Spleen (tissue), 11 donors: ENCODE data around the gene RASA3. TPM values are rescaled to one million over a fixed set of nuclear protein-coding genes. Genes with fewer than 3 reads are reported as not detected.

ENCODE experiments used
- DNase-seq: peaks from one replicate; pipeline ENCODE4 v3.0.0-alpha.2; 2020
- H3K27ac ChIP-seq, 8 donors: fragments of 200-600 bp; sonication (generic) in 7 of 8; 1 replicate in 4 of 8; 2 replicates in 4 of 8; pipeline versions ENCODE4 v1.5.0 to v1.8.0; 2016 to 2021; ENCODE audit warnings: inconsistent platforms in 4 of 8, mild to moderate bottlenecking in 4 of 8, moderate library complexity in 1 of 8
- H3K27me3 ChIP-seq, 7 donors: fragments of 200-600 bp; sonication (generic) in 6 of 7; replicated peaks in 1 of 7; 1 replicate in 4 of 7; 2 replicates in 3 of 7; pipeline versions ENCODE4 v1.5.0 to v1.8.0; 2016 to 2021; ENCODE audit warnings: inconsistent platforms in 3 of 7, mild to moderate bottlenecking in 1 of 7
- H3K36me3 ChIP-seq, 6 donors: fragments of 200-600 bp; sonication (generic) in 5 of 6; 1 replicate in 4 of 6; 2 replicates in 2 of 6; pipeline versions ENCODE4 v1.5.0 to v1.8.0; 2016 to 2021; ENCODE audit warnings: inconsistent platforms in 2 of 6
- H3K4me1 ChIP-seq, 6 donors: fragments of 200-600 bp; sonication (generic) in 5 of 6; 1 replicate in 3 of 6; 2 replicates in 3 of 6; pipeline versions ENCODE4 v1.5.0 to v1.8.0; 2016 to 2021; ENCODE audit warnings: inconsistent platforms in 3 of 6
- H3K4me3 ChIP-seq, 8 donors: fragments of 200-600 bp; sonication (generic) in 7 of 8; 1 replicate in 4 of 8; 2 replicates in 4 of 8; pipeline versions ENCODE4 v1.5.0 to v1.8.0; 2016 to 2021; ENCODE audit warnings: inconsistent platforms in 4 of 8, mild to moderate bottlenecking in 4 of 8, moderate library complexity in 2 of 8
- H3K9me3 ChIP-seq, 8 donors: fragments of 200-600 bp; sonication (generic) in 7 of 8; 1 replicate in 4 of 8; 2 replicates in 4 of 8; pipeline versions ENCODE4 v1.5.0 to v1.8.0; 2016 to 2021; ENCODE audit warnings: inconsistent platforms in 4 of 8
- POLR2A ChIP-seq, 3 donors: fragments of 450-650 bp; IDR thresholded peaks; one replicate each; pipeline ENCODE4 v1.5.1; 2017; ENCODE audit warnings: antibody characterized with exemption in 3 of 3, mild to moderate bottlenecking in 1 of 3
- POLR2AphosphoS5 ChIP-seq, 3 donors: sonication (generic); formaldehyde crosslinking; IDR thresholded peaks; one replicate each; pipeline ENCODE4 v1.5.1; 2017; ENCODE audit warnings: antibody characterized with exemption in 3 of 3
- WGBS, 5 donors: extraction: QIAGEN DNeasy Blood & Tissue Kit in 3 of 5; methylation state at CpG; one replicate each; pipeline versions ENCODE4 v1.1.5 to v1.1.7; 2013 to 2018; 5-methylcytosine and 5-hydroxymethylcytosine counted together
- intact Hi-C: fragments of 100-400 bp; cut with DNase I; formaldehyde crosslinking; loops from one replicate; pipeline ENCODE4 v1.15.0; 2023; ENCODE audit warnings: low total_unique reads
- polyA plus RNA-seq, 3 donors: library from polyadenylated mRNA; stranded (reverse); fragments of 200-250 nt; gene quantifications; one replicate each; pipeline ENCODE4 v1.2.1, GENCODE V29; 2013
- total RNA-seq, 7 donors: library from RNA; depleted of rRNA in 3 of 7; stranded (reverse); fragments of >200 nt in 3 of 7; fragmentation: NEBNext Ultra II Directional in 4 of 7; extraction: Animal tissue kit (Norgen Biotek cat#: 25700) in 4 of 7; gene quantifications; one replicate each; pipeline versions ENCODE4 v1.1.0 to v1.2.1, GENCODE V29; 2016 to 2021
- TF ChIP-seq, protein P1 (sequence below), 11 experiments: fragments of 200-600 bp in 7 of 11; fragments of 450-650 bp in 4 of 11; sonication (generic) in 4 of 11; IDR thresholded peaks in 8 of 11; conservative IDR thresholded peaks in 3 of 11; 1 replicate in 7 of 11; 2 replicates in 4 of 11; pipeline versions ENCODE4 v1.4.0 to v1.8.0; 2016 to 2021; ENCODE audit warnings: antibody characterized with exemption in 11 of 11, inconsistent platforms in 4 of 11, mild to moderate bottlenecking in 1 of 11
- donor health status: healthy with polysubstance abuse.
- donor health status: DM: no; HTN: no; CAD: no; lungs with moderate emphysema.
- donor health status: DM: no; HTN: no; CAD: no.
- donor health status: Bipolar disorder and iron deficiency.
- donor health status: healthy.
- donor health status: DM: no; HTN: no; CAD: no.
- donor health status: DM: yes; HTN: yes; CAD: no.

The RASA3 gene
- total and polyA plus RNA-seq, 10 donors, result 11.7 to 52.8 (median 47.7) TPM

DNA sequence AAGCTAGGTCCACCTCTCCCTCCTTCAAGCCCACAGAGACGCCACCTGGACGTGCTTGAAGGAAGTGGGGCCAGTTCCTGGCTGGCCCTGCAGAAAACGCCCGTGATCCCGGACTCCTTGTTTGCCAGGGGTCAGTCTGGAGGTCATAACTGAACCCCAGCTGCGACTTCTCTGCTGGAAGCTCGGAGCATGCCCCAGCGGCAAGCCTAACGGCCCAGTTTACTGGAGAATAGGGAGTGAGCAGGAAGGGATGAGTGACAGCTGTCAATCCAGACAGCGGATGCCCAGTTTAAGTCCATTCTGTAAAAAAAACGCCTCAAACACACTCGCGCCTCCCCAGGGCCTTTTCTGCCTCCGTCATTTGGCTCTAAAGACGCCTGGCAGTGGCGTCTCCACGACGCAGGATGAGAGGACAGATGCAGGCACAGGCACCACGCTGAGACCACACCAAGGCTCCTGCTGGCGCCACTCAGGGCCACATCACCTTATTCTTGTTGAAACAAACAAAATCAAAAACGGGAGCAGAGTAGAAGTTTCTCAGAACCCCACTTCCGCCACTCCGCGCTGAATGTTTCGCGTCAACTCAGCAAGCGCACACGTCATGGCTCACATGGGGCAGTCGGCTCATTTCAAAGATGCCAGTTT is 57.6 kb downstream of the RASA3 start:
- Histone ChIP-seq H3K4me3 (no peak overlapping the region), H3K4me1 (peaks cover 0 to 23% (median 17%) of the 10 kb centered on the region in 6 donors), H3K27ac (no peak overlapping the region), H3K27me3 (no peaks in the 10 kb centered on the region), H3K9me3 (no peaks in the 10 kb centered on the region), H3K36me3 (peaks cover 0 to 70% (median 12%) of the 10 kb centered on the region in 6 donors)
- intact Hi-C loops, result no loop called here
- DNase-seq, result no peak
- 90 to 95% (median 91%) methylated on average over 29 of the region's 29 CpGs for WGBS, 5 donors
- TF ChIP-seq POLR2AphosphoS5 (IDR thresholded peaks at IDR 0.05), result no peak
- TF ChIP-seq, protein P1, sequence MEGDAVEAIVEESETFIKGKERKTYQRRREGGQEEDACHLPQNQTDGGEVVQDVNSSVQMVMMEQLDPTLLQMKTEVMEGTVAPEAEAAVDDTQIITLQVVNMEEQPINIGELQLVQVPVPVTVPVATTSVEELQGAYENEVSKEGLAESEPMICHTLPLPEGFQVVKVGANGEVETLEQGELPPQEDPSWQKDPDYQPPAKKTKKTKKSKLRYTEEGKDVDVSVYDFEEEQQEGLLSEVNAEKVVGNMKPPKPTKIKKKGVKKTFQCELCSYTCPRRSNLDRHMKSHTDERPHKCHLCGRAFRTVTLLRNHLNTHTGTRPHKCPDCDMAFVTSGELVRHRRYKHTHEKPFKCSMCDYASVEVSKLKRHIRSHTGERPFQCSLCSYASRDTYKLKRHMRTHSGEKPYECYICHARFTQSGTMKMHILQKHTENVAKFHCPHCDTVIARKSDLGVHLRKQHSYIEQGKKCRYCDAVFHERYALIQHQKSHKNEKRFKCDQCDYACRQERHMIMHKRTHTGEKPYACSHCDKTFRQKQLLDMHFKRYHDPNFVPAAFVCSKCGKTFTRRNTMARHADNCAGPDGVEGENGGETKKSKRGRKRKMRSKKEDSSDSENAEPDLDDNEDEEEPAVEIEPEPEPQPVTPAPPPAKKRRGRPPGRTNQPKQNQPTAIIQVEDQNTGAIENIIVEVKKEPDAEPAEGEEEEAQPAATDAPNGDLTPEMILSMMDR (IDR thresholded peaks at IDR 0.05 in 8 of 11, conservative IDR thresholded peaks at IDR 0.05 in 3 of 11), result no peak
- TF ChIP-seq POLR2A (IDR thresholded peaks at IDR 0.05), result no peak

DNA sequence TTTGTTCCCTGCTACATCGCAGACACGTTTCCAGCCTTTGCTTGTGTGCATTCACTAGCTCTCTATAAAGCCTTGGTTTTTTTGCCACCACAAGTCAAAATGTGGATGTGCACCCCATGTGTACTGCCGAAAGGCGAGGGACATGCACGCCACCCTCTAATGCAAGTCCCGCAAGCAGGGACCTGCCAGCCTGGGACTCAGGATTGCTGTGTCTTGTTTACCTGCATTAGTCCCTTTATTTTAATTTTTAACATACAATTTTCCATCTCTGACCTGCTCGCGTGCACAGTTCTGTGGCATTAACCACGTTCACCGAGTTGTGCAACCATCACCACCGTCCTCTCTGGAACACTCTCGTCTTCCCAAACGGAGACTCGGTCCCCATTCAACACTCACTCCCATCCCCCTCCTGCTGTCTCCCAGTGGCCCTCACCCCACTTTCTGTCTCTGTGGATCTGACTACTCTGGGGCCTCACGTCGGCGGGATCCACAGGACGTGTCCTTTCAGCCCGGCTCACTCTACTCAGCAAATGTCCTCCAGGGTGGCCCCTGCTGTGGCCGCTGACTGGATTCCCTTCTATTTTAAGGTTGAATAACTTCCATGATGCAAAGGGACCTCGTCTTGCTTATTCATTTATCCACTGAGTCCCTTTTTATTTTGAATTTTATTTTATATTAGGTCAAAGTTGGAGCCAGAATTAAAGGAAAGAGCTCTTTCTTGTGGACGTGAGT is 58.4 kb downstream of the RASA3 start:
- WGBS, 5 donors, result 86 to 93% (median 90%) methylated on average over 22 of the region's 22 CpGs
- H3K27me3 ChIP-seq, result no peaks in the 10 kb centered on the region
- intact Hi-C loops, result no loop called here
- DNase-seq, result no peak
- H3K4me3 ChIP-seq, result no peak overlapping the region
- peaks cover under 1 to 18% (median 14%) of the 10 kb centered on the region in 6 donors for H3K4me1 ChIP-seq
- TF ChIP-seq POLR2A (IDR thresholded peaks at IDR 0.05) (no peak), POLR2AphosphoS5 (IDR thresholded peaks at IDR 0.05) (no peak)
- TF ChIP-seq, protein P1 (IDR thresholded peaks at IDR 0.05 in 8 of 11, conservative IDR thresholded peaks at IDR 0.05 in 3 of 11), result no peak
- peaks cover 0 to 63% (median 12%) of the 10 kb centered on the region in 6 donors for H3K36me3 ChIP-seq
- no peaks in the 10 kb centered on the region for H3K9me3 ChIP-seq
- no peak overlapping the region for H3K27ac ChIP-seq

DNA sequence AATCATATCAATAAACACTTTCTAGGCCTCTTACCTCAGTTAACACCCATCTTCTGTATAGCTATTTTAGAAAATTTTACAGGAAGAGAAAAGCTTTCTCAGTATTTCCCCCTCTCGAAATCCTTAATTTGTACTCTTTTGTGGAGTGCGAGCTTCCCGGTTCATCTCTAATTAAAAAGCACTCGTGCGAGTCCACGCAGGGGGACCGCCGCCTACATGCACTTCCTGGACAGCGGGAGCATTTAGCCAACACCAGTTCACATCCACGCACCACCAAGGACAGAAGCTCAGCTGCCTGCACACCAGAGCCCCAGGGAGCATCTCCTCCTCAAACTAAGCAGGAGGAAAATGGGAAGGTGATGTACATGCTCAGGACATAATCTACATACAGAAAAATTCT is 60.0 kb downstream of the RASA3 start:
- Histone ChIP-seq H3K27ac (no peak overlapping the region), H3K4me1 (peaks cover 16 to 20% (median 18%) of the 10 kb centered on the region in 6 donors), H3K36me3 (peaks cover 0 to 60% (median 12%) of the 10 kb centered on the region in 6 donors), H3K27me3 (no peaks in the 10 kb centered on the region), H3K9me3 (no peaks in the 10 kb centered on the region), H3K4me3 (no peak overlapping the region)
- 73 to 86% (median 78%) methylated on average over 10 of the region's 10 CpGs for WGBS, 5 donors
- intact Hi-C loops, result no loop called here
- no peak for DNase-seq
- no peak for TF ChIP-seq POLR2A (IDR thresholded peaks at IDR 0.05)

DNA sequence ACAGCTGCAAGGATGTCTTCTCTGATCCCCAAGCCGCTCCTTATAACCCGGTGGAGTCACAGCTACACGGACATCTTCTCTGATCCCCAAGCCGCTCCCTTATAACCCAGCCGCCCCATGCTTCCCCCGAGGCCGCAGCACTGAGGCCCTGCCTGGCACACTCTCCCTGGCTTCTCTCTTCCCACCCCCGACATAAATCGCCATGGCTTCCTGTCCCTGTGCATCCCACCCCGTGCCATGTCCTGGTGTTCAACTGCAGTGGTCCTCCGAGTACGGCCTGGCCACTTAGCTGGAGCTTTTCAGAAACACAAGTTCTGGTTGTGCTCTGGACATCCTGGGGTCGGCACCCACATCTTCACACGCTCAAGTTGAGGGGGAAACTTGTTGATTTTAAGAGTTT is 60.4 kb downstream of the RASA3 start:
- Histone ChIP-seq H3K36me3 (peaks cover 0 to 59% (median 12%) of the 10 kb centered on the region in 6 donors), H3K27me3 (no peaks in the 10 kb centered on the region), H3K9me3 (no peaks in the 10 kb centered on the region), H3K4me1 (peaks cover 19 to 24% (median 22%) of the 10 kb centered on the region in 6 donors), H3K27ac (peak overlapping the region in 1 of 8 donors; percentile 17), H3K4me3 (no peak overlapping the region)
- 80 to 84% (median 83%) methylated on average over 14 of the region's 14 CpGs for WGBS, 5 donors
- intact Hi-C loops, result no loop called here
- TF ChIP-seq POLR2A (IDR thresholded peaks at IDR 0.05) (no peak), POLR2AphosphoS5 (IDR thresholded peaks at IDR 0.05) (no peak)
- TF ChIP-seq, protein P1 (IDR thresholded peaks at IDR 0.05 in 8 of 11, conservative IDR thresholded peaks at IDR 0.05 in 3 of 11), result no peak
- DNase-seq, result no peak
